Nephron progenitor cell (in vitro differentiated cells): Measurements from ENCODE around the gene NCKAP5.
A peak's percentile ranks its signal among the peaks of the same experiment; 100 is the strongest.

Experiments used
- DNase-seq: peaks from one replicate; pipeline ENCODE4 v3.0.0; 2021
- H3K27ac Mint-ChIP-seq: 2 replicates; pipeline ENCODE4 v1.8.0; 2021; ENCODE audit warnings: mild to moderate bottlenecking, moderate library complexity, mixed read lengths
- H3K27me3 Mint-ChIP-seq: 2 replicates; pipeline ENCODE4 v1.8.0; 2021; ENCODE audit warnings: mild to moderate bottlenecking, low read depth, mixed read lengths; ENCODE audit not compliant: poor library complexity
- H3K36me3 Mint-ChIP-seq: 2 replicates; pipeline ENCODE4 v1.8.0; 2021; ENCODE audit warnings: low read depth, mixed read lengths
- H3K4me1 Mint-ChIP-seq: 2 replicates; pipeline ENCODE4 v1.8.0; 2021; ENCODE audit warnings: mixed read lengths
- H3K4me3 Mint-ChIP-seq: 2 replicates; pipeline ENCODE4 v1.8.0; 2021; ENCODE audit warnings: mild to moderate bottlenecking, moderate library complexity, mixed read lengths
- H3K9me3 Mint-ChIP-seq: 2 replicates; pipeline ENCODE4 v1.8.0; 2021; ENCODE audit warnings: mild to moderate bottlenecking, moderate library complexity, mixed read lengths
- CTCF ChIP-seq: fragments of 200-600 bp; sonication (generic); IDR thresholded peaks from 2 replicates; pipeline ENCODE4 v1.5.0; 2021; ENCODE audit warnings: antibody characterized with exemption

The NCKAP5 gene

GRCh38 chr2:133270550-133270949, 297.7 kb downstream of the NCKAP5 start:
- H3K9me3 Mint-ChIP-seq = no peaks in the 10 kb centered on the region
- no peak for TF ChIP-seq CTCF
- no peak overlapping the region for H3K4me3 Mint-ChIP-seq
- no peak overlapping the region for H3K27ac Mint-ChIP-seq
- H3K36me3 Mint-ChIP-seq = no peaks in the 10 kb centered on the region
- peaks cover 12% of the 10 kb centered on the region for H3K4me1 Mint-ChIP-seq
- no peak for DNase-seq
- H3K27me3 Mint-ChIP-seq = no peaks in the 10 kb centered on the region

- DNase-seq = peak; percentile 38
- Mint-ChIP-seq H3K4me3 (peak overlapping the region; percentile 88), H3K27me3 (no peaks in the 10 kb centered on the region), H3K4me1 (peaks cover 28% of the 10 kb centered on the region), H3K36me3 (no peaks in the 10 kb centered on the region), H3K9me3 (no peaks in the 10 kb centered on the region), H3K27ac (no peak overlapping the region)
- TF ChIP-seq CTCF = no peak
Observed at GRCh38 chr2:133266926-133267590, 301.2 kb downstream of the NCKAP5 start.

GRCh38 chr2:133266041-133266925, 302.0 kb downstream of the NCKAP5 start:
- DNase-seq = peak; percentile 56
- Mint-ChIP-seq H3K36me3 (no peaks in the 10 kb centered on the region), H3K4me3 (peak overlapping the region; percentile 88), H3K27ac (no peak overlapping the region), H3K4me1 (peaks cover 28% of the 10 kb centered on the region), H3K27me3 (no peaks in the 10 kb centered on the region), H3K9me3 (no peaks in the 10 kb centered on the region)
- TF ChIP-seq CTCF = no peak

GRCh38 chr2:133265432-133265949, 302.8 kb downstream of the NCKAP5 start:
- Mint-ChIP-seq H3K27ac (no peak overlapping the region), H3K9me3 (no peaks in the 10 kb centered on the region), H3K27me3 (no peaks in the 10 kb centered on the region), H3K4me1 (peaks cover 28% of the 10 kb centered on the region), H3K4me3 (peak overlapping the region; percentile 88), H3K36me3 (no peaks in the 10 kb centered on the region)
- TF ChIP-seq CTCF = no peak
- peak; percentile 64 for DNase-seq

GRCh38 chr2:133264989-133265401, 303.3 kb downstream of the NCKAP5 start:
- no peak for DNase-seq
- Mint-ChIP-seq H3K4me3 (peak overlapping the region; percentile 88), H3K36me3 (no peaks in the 10 kb centered on the region), H3K4me1 (peaks cover 28% of the 10 kb centered on the region), H3K27ac (no peak overlapping the region), H3K27me3 (no peaks in the 10 kb centered on the region), H3K9me3 (no peaks in the 10 kb centered on the region)
- TF ChIP-seq CTCF = no peak
